K562 (cell line): ENCODE measurements around the gene ZNF860. TPM values are rescaled to one million over a fixed set of nuclear protein-coding genes. Genes with fewer than 3 reads are reported as not detected.

Experiments
- HDGF ChIP-seq: fragments of 450-650 bp; IDR thresholded peaks from 2 replicates; pipeline ENCODE4 v1.6.1; 2016
- LARP7 ChIP-seq: fragments of 450-650 bp; IDR thresholded peaks from 2 replicates; pipeline ENCODE4 v1.6.1; 2016
- NR3C1 ChIP-seq: sonication (generic); formaldehyde crosslinking; IDR thresholded peaks from 2 replicates; pipeline ENCODE4 v1.8.1; 2022; ENCODE audit warnings: missing genetic modification reagents
- ZNF175 ChIP-seq: fragments of 200-800 bp; sonication (Bioruptor generic); IDR thresholded peaks from 2 replicates; pipeline ENCODE4 v1.6.1; 2016; ENCODE audit warnings: low read depth, mild to moderate bottlenecking, missing genetic modification characterization, missing compliant biosample characterization
- ZNF583 ChIP-seq: fragments of 250-450 bp; sonication (Bioruptor Pico); IDR thresholded peaks from 2 replicates; pipeline ENCODE4 v1.4.0; 2020
- polyA plus RNA-seq, 8 experiments: library from polyadenylated mRNA; depleted of rRNA in 4 of 8; stranded (reverse) in 5 of 8; unstranded in 3 of 8; fragments of >200 nt; fragmentation: Nextera tagmentation in 2 of 8; fragmentation: Illumina TruSeq in 1 of 8; extraction: Ambion mirVana in 2 of 8; extraction: Trizol in 1 of 8; gene quantifications; 2 replicates each; pipeline versions ENCODE4 v1.2.1 to v1.2.3, GENCODE V29; 2011 to 2014; ENCODE audit warnings: inconsistent platforms in 1 of 8, missing spikeins in 1 of 8
- total RNA-seq, 7 experiments: library from RNA; depleted of rRNA in 6 of 7; stranded (reverse); fragments of >200 nt in 6 of 7; fragmentation: Illumina TruSeq in 2 of 7; extraction: Trizol in 2 of 7; gene quantifications; 2 replicates each; pipeline versions ENCODE4 v1.2.1 to v1.2.3, GENCODE V29; 2011 to 2021; ENCODE audit warnings: low replicate concordance in 1 of 7
- TF ChIP-seq, protein P1 (sequence below): IDR thresholded peaks from 2 replicates; pipeline ENCODE4 v1.6.1; 2011; ENCODE audit warnings: borderline replicate concordance, low read depth, mild to moderate bottlenecking, moderate library complexity, low read length; ENCODE audit not compliant: insufficient read depth, poor library complexity, severe bottlenecking
- TF ChIP-seq, protein P2 (sequence below), 2 experiments: fragments of 450-650 bp; conservative IDR thresholded peaks; 2 replicates each; pipeline ENCODE4 v1.6.1; 2017; ENCODE audit warnings: mild to moderate bottlenecking in 2 of 2, moderate library complexity in 2 of 2
- TF ChIP-seq, protein P3 (sequence below): fragments of 450-650 bp; formaldehyde crosslinking; IDR thresholded peaks from 2 replicates; pipeline ENCODE4 v1.4.0; 2020; ENCODE audit warnings: mild to moderate bottlenecking, mixed read lengths

The ZNF860 gene
- total and polyA plus RNA-seq, 9 of the 15 experiments (the other 6 are each of a cell fraction or from before 2014, with no cell fraction given) = not detected

DNA sequence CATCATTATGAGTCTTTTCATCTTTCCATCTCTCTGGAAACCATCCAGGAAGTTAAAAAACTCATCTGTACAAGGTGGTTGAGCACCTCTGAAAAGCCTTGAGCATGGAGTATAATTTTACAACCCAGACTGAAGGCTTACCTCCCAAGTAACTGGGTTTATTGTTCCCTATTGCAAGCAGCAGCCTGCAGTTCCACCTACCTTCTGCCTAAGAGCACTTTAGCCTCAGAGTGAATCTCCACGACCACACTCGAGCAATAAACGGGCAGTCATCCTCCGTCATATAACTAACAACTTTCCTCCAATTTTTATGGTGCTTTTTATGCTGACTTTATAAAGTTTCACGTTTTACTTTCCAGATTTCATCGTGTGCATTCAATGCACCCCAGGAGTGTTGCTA is 33.3 kb upstream of the ZNF860 start (continued):
- TF ChIP-seq, protein P1, sequence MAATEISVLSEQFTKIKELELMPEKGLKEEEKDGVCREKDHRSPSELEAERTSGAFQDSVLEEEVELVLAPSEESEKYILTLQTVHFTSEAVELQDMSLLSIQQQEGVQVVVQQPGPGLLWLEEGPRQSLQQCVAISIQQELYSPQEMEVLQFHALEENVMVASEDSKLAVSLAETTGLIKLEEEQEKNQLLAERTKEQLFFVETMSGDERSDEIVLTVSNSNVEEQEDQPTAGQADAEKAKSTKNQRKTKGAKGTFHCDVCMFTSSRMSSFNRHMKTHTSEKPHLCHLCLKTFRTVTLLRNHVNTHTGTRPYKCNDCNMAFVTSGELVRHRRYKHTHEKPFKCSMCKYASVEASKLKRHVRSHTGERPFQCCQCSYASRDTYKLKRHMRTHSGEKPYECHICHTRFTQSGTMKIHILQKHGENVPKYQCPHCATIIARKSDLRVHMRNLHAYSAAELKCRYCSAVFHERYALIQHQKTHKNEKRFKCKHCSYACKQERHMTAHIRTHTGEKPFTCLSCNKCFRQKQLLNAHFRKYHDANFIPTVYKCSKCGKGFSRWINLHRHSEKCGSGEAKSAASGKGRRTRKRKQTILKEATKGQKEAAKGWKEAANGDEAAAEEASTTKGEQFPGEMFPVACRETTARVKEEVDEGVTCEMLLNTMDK = no peak
- TF ChIP-seq ZNF175 (CRISPR knock-in tag) (no peak), HDGF (no peak), NR3C1 (CRISPR knock-in tag) (no peak), LARP7 (no peak), ZNF583 (no peak)
- TF ChIP-seq, protein P2, sequence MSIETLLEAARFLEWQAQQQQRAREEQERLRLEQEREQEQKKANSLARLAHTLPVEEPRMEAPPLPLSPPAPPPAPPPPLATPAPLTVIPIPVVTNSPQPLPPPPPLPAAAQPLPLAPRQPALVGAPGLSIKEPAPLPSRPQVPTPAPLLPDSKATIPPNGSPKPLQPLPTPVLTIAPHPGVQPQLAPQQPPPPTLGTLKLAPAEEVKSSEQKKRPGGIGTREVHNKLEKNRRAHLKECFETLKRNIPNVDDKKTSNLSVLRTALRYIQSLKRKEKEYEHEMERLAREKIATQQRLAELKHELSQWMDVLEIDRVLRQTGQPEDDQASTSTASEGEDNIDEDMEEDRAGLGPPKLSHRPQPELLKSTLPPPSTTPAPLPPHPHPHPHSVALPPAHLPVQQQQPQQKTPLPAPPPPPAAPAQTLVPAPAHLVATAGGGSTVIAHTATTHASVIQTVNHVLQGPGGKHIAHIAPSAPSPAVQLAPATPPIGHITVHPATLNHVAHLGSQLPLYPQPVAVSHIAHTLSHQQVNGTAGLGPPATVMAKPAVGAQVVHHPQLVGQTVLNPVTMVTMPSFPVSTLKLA (conservative IDR thresholded peaks at IDR 0.05) = no peak
- TF ChIP-seq, protein P3, sequence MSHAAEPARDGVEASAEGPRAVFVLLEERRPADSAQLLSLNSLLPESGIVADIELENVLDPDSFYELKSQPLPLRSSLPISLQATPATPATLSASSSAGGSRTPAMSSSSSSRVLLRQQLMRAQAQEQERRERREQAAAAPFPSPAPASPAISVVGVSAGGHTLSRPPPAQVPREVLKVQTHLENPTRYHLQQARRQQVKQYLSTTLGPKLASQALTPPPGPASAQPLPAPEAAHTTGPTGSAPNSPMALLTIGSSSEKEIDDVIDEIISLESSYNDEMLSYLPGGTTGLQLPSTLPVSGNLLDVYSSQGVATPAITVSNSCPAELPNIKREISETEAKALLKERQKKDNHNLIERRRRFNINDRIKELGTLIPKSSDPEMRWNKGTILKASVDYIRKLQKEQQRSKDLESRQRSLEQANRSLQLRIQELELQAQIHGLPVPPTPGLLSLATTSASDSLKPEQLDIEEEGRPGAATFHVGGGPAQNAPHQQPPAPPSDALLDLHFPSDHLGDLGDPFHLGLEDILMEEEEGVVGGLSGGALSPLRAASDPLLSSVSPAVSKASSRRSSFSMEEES (CRISPR knock-in tag) = no peak
